ENCODE data around the gene SYT14.

- no peak for TF ChIP-seq CTCF (IDR thresholded peaks at IDR 0.05 in 2 of 3, conservative IDR thresholded peaks at IDR 0.05 in 1 of 3; ENCODE audit: borderline replicate concordance in 1 of 3, insufficient read depth in 1 of 3, low read depth in 2 of 3, low read length in 2 of 3)
- TF ChIP-seq REST (IDR thresholded peaks at IDR 0.05; ENCODE audit: low read depth): no peak
- TF ChIP-seq POLR2AphosphoS5 (IDR thresholded peaks at IDR 0.05; ENCODE audit: low read depth, low read length): no peak
Measured at GRCh38 chr1:210099921-210100320, 161.9 kb downstream of the SYT14 start.

Data from HCT116 (cell line).